ENCODE measurements around the gene ZNF385C.

DNA sequence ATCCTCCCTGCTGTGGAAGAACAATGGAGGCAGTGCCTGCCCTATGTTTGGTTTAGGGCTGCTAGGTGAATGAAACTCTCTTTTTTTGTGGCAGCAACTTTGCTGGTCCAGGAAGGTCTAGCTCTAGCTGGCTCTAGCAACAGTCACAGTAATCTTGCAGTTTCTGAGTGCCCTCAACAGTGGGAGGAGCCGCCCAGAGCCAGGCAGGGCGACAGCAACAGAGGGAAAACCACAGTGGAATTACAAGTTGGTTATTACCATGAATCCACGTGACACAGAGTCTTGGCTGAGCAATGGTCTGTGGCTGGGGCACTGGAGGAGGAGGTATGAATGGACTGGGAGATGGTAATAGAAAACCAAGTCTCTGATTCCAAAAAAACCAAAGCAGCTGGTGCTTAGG is 34.7 kb upstream of the ZNF385C start:
- TF ChIP-seq, protein P1, sequence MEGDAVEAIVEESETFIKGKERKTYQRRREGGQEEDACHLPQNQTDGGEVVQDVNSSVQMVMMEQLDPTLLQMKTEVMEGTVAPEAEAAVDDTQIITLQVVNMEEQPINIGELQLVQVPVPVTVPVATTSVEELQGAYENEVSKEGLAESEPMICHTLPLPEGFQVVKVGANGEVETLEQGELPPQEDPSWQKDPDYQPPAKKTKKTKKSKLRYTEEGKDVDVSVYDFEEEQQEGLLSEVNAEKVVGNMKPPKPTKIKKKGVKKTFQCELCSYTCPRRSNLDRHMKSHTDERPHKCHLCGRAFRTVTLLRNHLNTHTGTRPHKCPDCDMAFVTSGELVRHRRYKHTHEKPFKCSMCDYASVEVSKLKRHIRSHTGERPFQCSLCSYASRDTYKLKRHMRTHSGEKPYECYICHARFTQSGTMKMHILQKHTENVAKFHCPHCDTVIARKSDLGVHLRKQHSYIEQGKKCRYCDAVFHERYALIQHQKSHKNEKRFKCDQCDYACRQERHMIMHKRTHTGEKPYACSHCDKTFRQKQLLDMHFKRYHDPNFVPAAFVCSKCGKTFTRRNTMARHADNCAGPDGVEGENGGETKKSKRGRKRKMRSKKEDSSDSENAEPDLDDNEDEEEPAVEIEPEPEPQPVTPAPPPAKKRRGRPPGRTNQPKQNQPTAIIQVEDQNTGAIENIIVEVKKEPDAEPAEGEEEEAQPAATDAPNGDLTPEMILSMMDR (IDR thresholded peaks at IDR 0.05) = no peak
- TF ChIP-seq POLR2A (IDR thresholded peaks at IDR 0.05) = no peak
